Measurements from ENCODE around the gene ZNF354B. TPM values are rescaled to one million over a fixed set of nuclear protein-coding genes. Genes with fewer than 3 reads are reported as not detected.
"Not testable (repeated sequence)": the region's sequence is repeated elsewhere in the genome, so short reads cannot be mapped to it uniquely, and the experiment has no call there.

Gene ZNF354B
- total and polyA plus RNA-seq, 4 experiments from 2014 or later: 3.1 to 32.4 (median 18.2) TPM

GRCh38 chr5:178831049-178831448 lies 28.7 kb upstream of the ZNF354B start:
- no peaks in the 10 kb centered on the region for H3K36me3 ChIP-seq (ENCODE audit: insufficient read depth, low read length)
- intact Hi-C loops (cut with micrococcal nuclease): no loop called here
- Mint-ChIP-seq H3K27me3 (peaks cover 1 to 4% of the 10 kb centered on the region in 2 donors), H3K27ac (no peak overlapping the region), H3K9me3 (peaks cover 0 to 1% (median 0%) of the 10 kb centered on the region in 8 donors), H3K4me3 (no peak overlapping the region), H3K4me1 (peaks cover 0 to 4% (median 0%) of the 10 kb centered on the region in 4 donors), H3K36me3 (no peaks in the 10 kb centered on the region)
- POLR2A ChIA-PET (ENCODE audit: partially characterized antibody): no interaction called here
- no peaks in the 10 kb centered on the region for H3K27me3 ChIP-seq (ENCODE audit: insufficient read depth, low read length)
- H3K4me3 ChIP-seq (ENCODE audit: low read length in 2 of 2): no peak overlapping the region
- H3K4me1 ChIP-seq (ENCODE audit: insufficient read depth, low read length): no peaks in the 10 kb centered on the region
- DNase-seq: no peak
- CTCF ChIA-PET (ENCODE audit: partially characterized antibody): no interaction called here
- H3K9me3 ChIP-seq (ENCODE audit: control insufficient read depth in 1 of 2, low read length in 2 of 2): no peaks in the 10 kb centered on the region
- no peak overlapping the region for H3K27ac ChIP-seq (ENCODE audit: low read depth, low read length)

- H3K4me3 Mint-ChIP-seq: no peak overlapping the region
- peaks cover 0 to 4% (median 0%) of the 10 kb centered on the region in 4 donors for H3K4me1 Mint-ChIP-seq
- no peak overlapping the region for H3K27ac Mint-ChIP-seq
These were observed 27.0 kb upstream of the ZNF354B start for GRCh38 chr5:178832618-178833201.

DNA sequence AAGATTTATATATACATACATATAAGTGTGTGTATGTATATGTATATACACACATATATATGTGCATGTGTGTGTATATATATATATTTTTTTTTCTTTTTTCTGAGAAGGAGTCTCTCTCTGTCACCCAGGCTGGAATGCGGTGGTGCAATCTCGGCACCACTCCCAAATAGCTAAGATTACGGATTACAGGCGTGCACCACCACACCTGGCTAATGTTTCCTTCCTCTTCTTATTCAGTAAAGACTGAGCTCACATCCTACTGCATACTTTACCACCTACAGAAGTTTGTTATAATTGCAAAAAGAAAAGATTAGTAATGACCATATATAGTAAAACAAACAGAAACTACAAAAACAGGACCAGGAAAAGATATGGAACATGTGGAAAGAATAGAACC lies 23.1 kb upstream of the ZNF354B start:
- no peak for DNase-seq
- Mint-ChIP-seq H3K4me1 (peaks cover 0 to 4% (median 0%) of the 10 kb centered on the region in 4 donors), H3K36me3 (no peaks in the 10 kb centered on the region), H3K9me3 (peaks cover 0 to 3% (median 0%) of the 10 kb centered on the region in 8 donors), H3K4me3 (no peak overlapping the region), H3K27me3 (peaks cover 1 to 4% of the 10 kb centered on the region in 2 donors), H3K27ac (no peak overlapping the region)
- Histone ChIP-seq H3K4me3 (ENCODE audit: low read length in 2 of 2) (no peak overlapping the region), H3K36me3 (ENCODE audit: insufficient read depth, low read length) (no peaks in the 10 kb centered on the region), H3K4me1 (ENCODE audit: insufficient read depth, low read length) (no peaks in the 10 kb centered on the region), H3K9me3 (ENCODE audit: control insufficient read depth in 1 of 2, low read length in 2 of 2) (no peaks in the 10 kb centered on the region), H3K27me3 (ENCODE audit: insufficient read depth, low read length) (no peaks in the 10 kb centered on the region), H3K27ac (ENCODE audit: low read depth, low read length) (no peak overlapping the region)
- POLR2A ChIA-PET (ENCODE audit: partially characterized antibody): no interaction called here
- CTCF ChIA-PET (ENCODE audit: partially characterized antibody): no interaction called here
- intact Hi-C loops (cut with micrococcal nuclease): no loop called here

More at GRCh38 chr5:178832618-178833201, 27.0 kb upstream of the ZNF354B start:
- no peak overlapping the region for H3K4me3 ChIP-seq (ENCODE audit: low read length in 2 of 2)
- CTCF ChIA-PET (ENCODE audit: partially characterized antibody): interaction anchor here (1.1 kb wide), 1 partner anchor 9 kb away, joined by 3 read pairs; no protein-coding TSS in a partner anchor
- no peaks in the 10 kb centered on the region for H3K36me3 ChIP-seq (ENCODE audit: insufficient read depth, low read length)
- intact Hi-C loops (cut with micrococcal nuclease): no loop called here
- peaks cover 1 to 4% of the 10 kb centered on the region in 2 donors for H3K27me3 Mint-ChIP-seq
- DNase-seq: no peak
- no peaks in the 10 kb centered on the region for H3K9me3 ChIP-seq (ENCODE audit: control insufficient read depth in 1 of 2, low read length in 2 of 2)
- no peaks in the 10 kb centered on the region for H3K36me3 Mint-ChIP-seq
- H3K9me3 Mint-ChIP-seq: peaks cover 0 to 3% (median 0%) of the 10 kb centered on the region in 8 donors
- no peaks in the 10 kb centered on the region for H3K4me1 ChIP-seq (ENCODE audit: insufficient read depth, low read length)
- POLR2A ChIA-PET (ENCODE audit: partially characterized antibody): no interaction called here
- H3K27ac ChIP-seq (ENCODE audit: low read depth, low read length): no peak overlapping the region
- no peaks in the 10 kb centered on the region for H3K27me3 ChIP-seq (ENCODE audit: insufficient read depth, low read length)

DNA sequence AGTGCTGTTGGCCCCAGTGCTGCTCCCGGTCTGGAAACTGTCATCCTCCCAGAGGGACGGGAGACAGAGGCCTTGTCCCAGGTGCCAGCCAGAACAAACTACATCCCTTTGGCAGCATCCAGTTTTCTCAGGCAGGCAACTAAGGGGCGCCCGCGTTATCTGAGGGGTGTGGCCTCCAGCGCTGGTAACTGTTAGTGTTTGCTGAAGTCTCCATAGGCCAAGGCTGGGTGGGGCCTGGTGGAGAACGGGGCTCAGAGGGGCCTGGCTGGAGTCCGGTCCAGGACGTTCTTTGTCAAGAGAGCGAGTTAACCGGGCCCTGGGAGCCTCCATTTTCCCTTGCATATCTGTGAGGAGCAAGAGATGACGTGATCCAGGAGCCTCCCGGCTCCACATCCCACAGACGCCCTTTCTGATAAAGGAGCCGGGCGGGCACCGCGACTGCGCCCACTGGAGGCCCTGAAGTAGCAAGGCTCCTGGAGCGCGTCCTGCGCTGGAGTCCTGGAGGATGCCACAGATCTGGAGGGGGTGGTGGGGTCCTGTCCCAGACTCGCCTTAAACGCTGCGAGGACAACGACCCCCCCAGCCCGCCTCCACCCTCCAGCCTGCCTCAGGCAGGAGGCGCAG lies 20.9 kb upstream of the ZNF354B start:
- H3K4me1 Mint-ChIP-seq; DNase-seq; H3K36me3 ChIP-seq (ENCODE audit: insufficient read depth, low read length); H3K9me3 Mint-ChIP-seq; POLR2A ChIA-PET (ENCODE audit: partially characterized antibody); H3K27ac ChIP-seq (ENCODE audit: low read depth, low read length); H3K4me1 ChIP-seq (ENCODE audit: insufficient read depth, low read length); H3K27me3 ChIP-seq (ENCODE audit: insufficient read depth, low read length); H3K27me3 Mint-ChIP-seq; H3K4me3 Mint-ChIP-seq; H3K9me3 ChIP-seq (ENCODE audit: control insufficient read depth in 1 of 2, low read length in 2 of 2); H3K27ac Mint-ChIP-seq; H3K36me3 Mint-ChIP-seq; H3K4me3 ChIP-seq (ENCODE audit: low read length in 2 of 2): not testable (repeated sequence)
- CTCF ChIA-PET (ENCODE audit: partially characterized antibody): interaction anchor here (0.9 to 1.0 kb wide), 2 partner anchors 28 to 561 kb away, joined by 4 read pairs; no protein-coding TSS in a partner anchor
- intact Hi-C loops (cut with micrococcal nuclease): loop anchor here (1.0 kb wide), 1 partner anchor 109 kb away; the partner anchor contains the start of gene ZNF354A

DNA sequence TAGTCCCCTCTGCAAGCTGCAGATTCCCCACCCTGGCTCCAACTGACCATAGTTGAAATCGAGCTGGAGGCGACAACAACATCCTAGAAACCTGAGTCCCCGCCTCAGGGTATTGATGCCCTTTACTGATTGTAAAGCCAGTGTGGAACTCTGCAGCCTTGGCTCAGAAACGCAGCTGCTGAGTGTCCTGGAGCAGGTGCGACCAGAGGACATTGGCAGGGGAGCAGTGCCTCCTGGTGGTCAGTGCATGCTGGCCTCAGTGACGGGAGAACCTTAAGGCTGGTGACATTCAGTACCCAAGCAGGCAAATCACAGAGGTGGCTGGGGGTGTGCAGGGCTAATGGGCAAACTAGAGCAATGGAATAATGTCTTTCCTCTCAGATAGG lies 20.4 kb upstream of the ZNF354B start:
- no peak overlapping the region for H3K4me3 Mint-ChIP-seq

GRCh38 chr5:178840399-178840798 lies 19.4 kb upstream of the ZNF354B start:
- H3K4me3 Mint-ChIP-seq; H3K27ac Mint-ChIP-seq; CTCF ChIA-PET (ENCODE audit: partially characterized antibody); H3K27me3 Mint-ChIP-seq; intact Hi-C loops (cut with micrococcal nuclease); POLR2A ChIA-PET (ENCODE audit: partially characterized antibody); H3K4me3 ChIP-seq (ENCODE audit: low read length in 2 of 2); H3K9me3 ChIP-seq (ENCODE audit: control insufficient read depth in 1 of 2, low read length in 2 of 2); H3K27ac ChIP-seq (ENCODE audit: low read depth, low read length); H3K9me3 Mint-ChIP-seq; H3K36me3 Mint-ChIP-seq; H3K4me1 ChIP-seq (ENCODE audit: insufficient read depth, low read length); H3K36me3 ChIP-seq (ENCODE audit: insufficient read depth, low read length); H3K27me3 ChIP-seq (ENCODE audit: insufficient read depth, low read length); DNase-seq; H3K4me1 Mint-ChIP-seq: not testable (repeated sequence)

More for the DNA sequence above, 20.4 kb upstream of the ZNF354B start:
- POLR2A ChIA-PET (ENCODE audit: partially characterized antibody): no interaction called here
- DNase-seq: peak in 4 of 5 donors; percentile 8 to 46 (median 26)
- Mint-ChIP-seq H3K36me3 (no peaks in the 10 kb centered on the region), H3K4me1 (no peaks in the 10 kb centered on the region), H3K27me3 (peaks cover 0 to 1% of the 10 kb centered on the region in 2 donors), H3K27ac (no peak overlapping the region), H3K9me3 (peaks cover 0 to 3% (median 0%) of the 10 kb centered on the region in 8 donors)
- no peaks in the 10 kb centered on the region for H3K36me3 ChIP-seq (ENCODE audit: insufficient read depth, low read length)
- CTCF ChIA-PET (ENCODE audit: partially characterized antibody): interaction anchor here (0.9 to 1.0 kb wide), 2 partner anchors 29 to 561 kb away, joined by 4 read pairs; no protein-coding TSS in a partner anchor
- intact Hi-C loops (cut with micrococcal nuclease): loop anchor here (1.0 kb wide), 1 partner anchor 109 kb away; the partner anchor contains the start of gene ZNF354A
- H3K27ac ChIP-seq (ENCODE audit: low read depth, low read length): no peak overlapping the region
- H3K4me3 ChIP-seq (ENCODE audit: low read length in 2 of 2): no peak overlapping the region
- H3K27me3 ChIP-seq (ENCODE audit: insufficient read depth, low read length): no peaks in the 10 kb centered on the region
- H3K9me3 ChIP-seq (ENCODE audit: control insufficient read depth in 1 of 2, low read length in 2 of 2): no peaks in the 10 kb centered on the region
- H3K4me1 ChIP-seq (ENCODE audit: insufficient read depth, low read length): no peaks in the 10 kb centered on the region

- no peak overlapping the region for H3K4me3 ChIP-seq (ENCODE audit: low read length in 2 of 2)
- H3K4me3 Mint-ChIP-seq: no peak overlapping the region
- no peaks in the 10 kb centered on the region for H3K4me1 ChIP-seq (ENCODE audit: insufficient read depth, low read length)
- DNase-seq: no peak
- H3K36me3 Mint-ChIP-seq: no peaks in the 10 kb centered on the region
- H3K9me3 ChIP-seq (ENCODE audit: control insufficient read depth in 1 of 2, low read length in 2 of 2): no peaks in the 10 kb centered on the region
- POLR2A ChIA-PET (ENCODE audit: partially characterized antibody): no interaction called here
- CTCF ChIA-PET (ENCODE audit: partially characterized antibody): no interaction called here
- no peak overlapping the region for H3K27ac Mint-ChIP-seq
- no peaks in the 10 kb centered on the region for H3K36me3 ChIP-seq (ENCODE audit: insufficient read depth, low read length)
- no peaks in the 10 kb centered on the region for H3K27me3 ChIP-seq (ENCODE audit: insufficient read depth, low read length)
- intact Hi-C loops (cut with micrococcal nuclease): no loop called here
- no peak overlapping the region for H3K27ac ChIP-seq (ENCODE audit: low read depth, low read length)
- H3K9me3 Mint-ChIP-seq: peaks cover 0 to 4% (median 0%) of the 10 kb centered on the region in 8 donors
- no peaks in the 10 kb centered on the region for H3K4me1 Mint-ChIP-seq
- peaks cover 7 to 18% of the 10 kb centered on the region in 2 donors for H3K27me3 Mint-ChIP-seq
These were observed 10.4 kb upstream of the ZNF354B start for GRCh38 chr5:178849316-178849715.

Data from CD4-positive, alpha-beta memory T cell (primary cell).